ENCODE data around the gene POTEJ.
"Not testable (repeated sequence)": the region's sequence is repeated elsewhere in the genome, so short reads cannot be mapped to it uniquely, and the experiment has no call there.

POTEJ gene

DNA sequence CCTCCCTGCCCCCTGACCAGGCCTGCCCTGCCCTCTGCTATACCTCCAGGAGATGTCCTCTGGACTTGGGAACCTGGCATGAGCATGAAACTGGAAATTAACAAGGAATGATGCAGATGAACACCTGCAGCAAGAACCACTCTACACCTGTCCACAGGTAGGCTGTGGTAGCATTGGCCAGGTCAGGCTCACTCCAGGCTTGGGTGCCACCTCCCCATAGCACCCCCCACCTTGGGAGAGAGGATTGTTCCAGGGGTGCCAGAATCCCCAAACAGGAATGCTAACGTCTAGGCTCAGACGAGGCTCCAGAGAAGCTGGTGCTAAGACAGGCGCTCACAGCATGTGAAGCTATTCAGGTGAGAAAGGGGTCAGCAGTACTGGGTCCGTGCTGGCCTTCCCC is 17.2 kb upstream of the POTEJ start:
- not testable (repeated sequence) for H3K9me3 Mint-ChIP-seq; H3K36me3 Mint-ChIP-seq (ENCODE audit: low read depth); H3K27me3 Mint-ChIP-seq (ENCODE audit: low read depth); H3K4me1 Mint-ChIP-seq (ENCODE audit: low read depth); H3K27ac Mint-ChIP-seq; H3K4me3 Mint-ChIP-seq

DNA sequence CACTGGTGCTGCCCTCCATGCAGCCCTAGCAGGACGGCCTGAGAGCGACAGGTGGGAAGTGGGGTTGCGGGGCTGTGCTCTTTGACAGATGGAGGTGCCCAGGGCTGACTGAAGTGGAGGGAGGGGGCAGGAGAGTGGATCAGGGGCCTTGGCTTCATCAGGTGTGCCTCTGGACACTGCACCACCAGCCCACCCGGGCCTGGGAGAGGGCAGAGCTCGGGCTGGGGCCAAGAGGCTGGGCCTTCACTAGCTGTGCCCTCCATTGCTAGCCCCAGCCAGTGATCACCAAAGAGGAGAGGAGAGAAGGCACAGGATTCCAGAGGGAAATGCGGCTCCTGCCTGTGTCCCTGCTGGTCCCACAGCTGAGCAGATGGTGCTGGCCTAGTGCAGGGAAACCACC is 14.5 kb upstream of the POTEJ start:
- not testable (repeated sequence) for H3K9me3 Mint-ChIP-seq; H3K4me3 Mint-ChIP-seq; H3K4me1 Mint-ChIP-seq (ENCODE audit: low read depth); H3K27ac Mint-ChIP-seq; H3K36me3 Mint-ChIP-seq (ENCODE audit: low read depth); H3K27me3 Mint-ChIP-seq (ENCODE audit: low read depth)

DNA sequence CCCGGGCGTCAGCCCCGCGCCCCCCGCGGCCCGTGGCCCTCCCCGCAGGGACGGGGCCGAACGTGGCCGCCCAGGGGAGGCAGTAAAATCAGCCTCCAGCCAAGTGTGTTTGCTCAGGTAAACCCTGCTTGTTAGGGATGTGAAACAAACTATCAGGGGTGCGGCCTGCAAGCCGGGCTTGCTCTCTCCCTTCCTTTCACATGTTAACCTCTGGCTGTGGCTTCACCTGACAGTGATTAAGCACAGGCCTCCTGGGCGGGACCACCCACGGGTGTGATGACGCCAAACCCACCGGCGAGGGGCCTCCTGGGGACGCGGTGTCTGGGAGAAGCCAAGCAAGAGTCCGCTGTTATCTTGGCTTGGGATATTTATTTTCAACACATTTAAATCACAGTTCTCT is 13.2 kb upstream of the POTEJ start:
- not testable (repeated sequence) for H3K27ac Mint-ChIP-seq; H3K4me1 Mint-ChIP-seq (ENCODE audit: low read depth); H3K4me3 Mint-ChIP-seq; H3K27me3 Mint-ChIP-seq (ENCODE audit: low read depth); H3K9me3 Mint-ChIP-seq; H3K36me3 Mint-ChIP-seq (ENCODE audit: low read depth)

DNA sequence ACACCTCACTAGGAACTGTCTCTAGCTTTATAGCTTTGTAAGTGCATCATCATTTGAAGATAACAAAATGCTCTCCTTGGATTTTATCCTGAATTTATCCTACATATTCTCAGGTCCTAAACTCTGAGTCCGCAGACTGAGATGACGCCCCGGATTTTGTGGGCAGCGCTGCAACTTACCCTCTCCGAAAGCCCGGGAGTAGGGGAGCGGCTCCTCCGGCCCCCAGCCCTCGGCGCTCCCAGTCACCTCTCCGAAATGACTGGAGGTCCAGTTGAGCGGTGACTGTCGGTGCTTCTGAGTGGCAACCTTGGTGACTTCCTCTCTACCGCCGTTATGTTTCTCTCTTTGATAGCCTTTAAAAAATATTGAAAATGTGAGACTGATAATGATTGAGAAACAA is 12.8 kb upstream of the POTEJ start:
- not testable (repeated sequence) for H3K27me3 Mint-ChIP-seq (ENCODE audit: low read depth); H3K9me3 Mint-ChIP-seq; H3K36me3 Mint-ChIP-seq (ENCODE audit: low read depth); H3K4me1 Mint-ChIP-seq (ENCODE audit: low read depth); H3K4me3 Mint-ChIP-seq; H3K27ac Mint-ChIP-seq

DNA sequence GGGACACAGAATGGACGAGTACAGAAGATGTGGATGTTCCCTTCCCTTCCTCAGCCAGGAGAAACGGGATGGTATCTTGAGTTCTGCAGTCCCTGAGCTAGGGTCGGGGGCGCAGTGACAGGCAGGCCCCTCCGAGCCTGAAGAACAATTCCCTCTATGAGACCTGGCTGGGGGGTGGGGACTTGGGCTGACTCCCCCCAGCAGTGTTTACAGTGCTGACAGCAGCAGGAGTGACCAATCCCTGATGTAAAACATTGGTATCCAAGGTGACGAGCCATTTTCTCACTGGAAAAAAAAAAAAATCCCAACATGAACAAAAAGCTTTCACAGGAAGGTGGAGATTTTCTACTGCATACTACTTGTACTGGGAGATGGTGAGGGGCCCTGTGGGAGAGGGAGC is 11.8 kb upstream of the POTEJ start, which contains the start of gene CFC1:
TSS of gene CFC1 (minus strand) at position 183 of the 400 bp plus-strand sequence. CDS start 288 bp downstream, outside the sequence.
- not testable (repeated sequence) for H3K27me3 Mint-ChIP-seq (ENCODE audit: low read depth); H3K4me1 Mint-ChIP-seq (ENCODE audit: low read depth); H3K36me3 Mint-ChIP-seq (ENCODE audit: low read depth); H3K27ac Mint-ChIP-seq; H3K9me3 Mint-ChIP-seq; H3K4me3 Mint-ChIP-seq

DNA sequence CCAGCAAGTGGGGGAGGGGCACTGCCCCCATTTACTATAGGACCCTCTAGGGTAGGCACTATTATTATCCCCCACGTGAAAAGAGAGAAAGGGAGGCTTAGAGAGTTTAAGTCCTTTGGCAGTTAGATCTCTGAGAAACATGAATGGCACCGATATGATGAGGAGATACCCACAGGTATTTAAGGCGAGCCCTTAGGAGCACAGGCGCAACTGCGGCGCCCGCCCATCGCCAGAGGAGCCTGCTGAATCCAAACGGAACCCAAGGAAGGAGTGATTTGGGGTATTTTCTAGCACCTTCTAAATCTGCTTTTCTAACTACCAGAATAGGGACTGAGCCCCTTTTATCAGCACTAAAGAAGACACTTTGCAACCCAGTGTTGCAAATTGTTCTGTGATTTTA is 11.3 kb upstream of the POTEJ start:
- not testable (repeated sequence) for H3K4me3 Mint-ChIP-seq; H3K27me3 Mint-ChIP-seq (ENCODE audit: low read depth); H3K4me1 Mint-ChIP-seq (ENCODE audit: low read depth); H3K36me3 Mint-ChIP-seq (ENCODE audit: low read depth); H3K9me3 Mint-ChIP-seq; H3K27ac Mint-ChIP-seq

DNA sequence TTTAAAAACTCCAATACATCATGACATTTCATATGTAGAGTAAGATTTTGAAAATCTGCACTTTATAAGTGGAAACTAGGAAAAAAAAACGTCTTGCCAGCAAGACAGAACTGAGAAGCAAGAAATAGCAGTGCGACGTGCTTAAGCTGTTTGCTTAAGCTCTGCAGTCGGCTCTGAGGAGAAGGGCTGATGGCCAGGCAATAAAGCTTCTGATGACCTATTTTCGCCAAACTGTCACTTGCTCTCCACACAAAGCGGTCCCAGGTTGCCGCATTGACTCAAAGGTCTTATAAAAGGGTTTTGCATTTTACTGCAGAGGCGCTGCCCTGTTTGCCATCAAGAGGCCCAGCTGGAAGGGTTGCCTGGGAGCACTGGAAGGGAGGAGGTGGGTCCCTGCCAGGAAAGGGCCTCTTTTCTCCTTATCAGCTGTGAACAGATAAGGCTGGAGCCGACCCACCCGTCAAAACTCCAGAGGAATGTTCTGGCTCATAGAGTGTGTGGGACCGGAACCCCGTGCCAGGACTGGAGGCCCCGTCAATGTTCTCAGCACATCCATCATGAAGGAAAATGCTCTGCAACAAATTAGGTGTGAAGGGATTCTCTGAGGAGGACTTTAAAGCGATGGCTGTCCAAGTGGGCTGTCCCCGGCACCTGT is 9.5 kb upstream of the POTEJ start:
- not testable (repeated sequence) for H3K4me3 Mint-ChIP-seq; H3K27ac Mint-ChIP-seq; H3K27me3 Mint-ChIP-seq (ENCODE audit: low read depth); H3K9me3 Mint-ChIP-seq; H3K36me3 Mint-ChIP-seq (ENCODE audit: low read depth); H3K4me1 Mint-ChIP-seq (ENCODE audit: low read depth)

DNA sequence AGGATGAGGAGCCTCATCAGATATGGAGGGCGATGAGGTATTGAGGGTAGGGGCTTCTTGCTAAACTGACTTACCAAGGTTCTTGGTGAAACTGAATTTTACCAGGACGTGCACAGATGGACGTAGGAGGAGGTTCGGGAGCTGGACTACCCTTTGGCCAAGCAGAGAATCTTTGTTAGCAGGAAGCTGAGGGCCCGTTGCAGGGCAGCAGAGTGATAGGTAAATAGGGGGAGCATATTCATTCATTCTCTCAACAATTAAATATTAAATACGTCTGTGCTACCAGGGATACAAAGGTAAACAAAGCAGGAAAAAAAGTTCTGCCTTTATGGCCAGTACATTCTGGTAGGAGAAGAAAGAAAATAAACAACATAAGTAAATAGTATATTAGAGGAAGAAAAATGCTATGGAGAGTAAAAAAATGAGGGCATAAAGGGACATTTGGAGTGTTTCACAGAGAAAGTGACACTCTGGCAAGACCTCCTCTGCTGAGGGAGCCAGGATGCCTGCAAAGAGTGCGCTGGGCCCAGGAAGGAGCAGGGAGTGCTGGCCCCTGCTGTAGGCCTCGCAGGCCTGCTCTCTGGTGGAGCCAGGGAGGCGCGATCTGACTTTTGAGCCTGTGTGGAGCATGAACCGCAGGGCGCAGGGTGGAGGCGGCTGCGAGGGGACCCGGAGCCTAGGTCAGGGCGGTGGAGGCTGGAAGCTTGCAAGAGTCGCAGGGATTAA is 2.8 kb upstream of the POTEJ start:
- H3K27me3 Mint-ChIP-seq (ENCODE audit: low read depth); H3K4me3 Mint-ChIP-seq; H3K36me3 Mint-ChIP-seq (ENCODE audit: low read depth); H3K27ac Mint-ChIP-seq; H3K4me1 Mint-ChIP-seq (ENCODE audit: low read depth); H3K9me3 Mint-ChIP-seq: not testable (repeated sequence)

DNA sequence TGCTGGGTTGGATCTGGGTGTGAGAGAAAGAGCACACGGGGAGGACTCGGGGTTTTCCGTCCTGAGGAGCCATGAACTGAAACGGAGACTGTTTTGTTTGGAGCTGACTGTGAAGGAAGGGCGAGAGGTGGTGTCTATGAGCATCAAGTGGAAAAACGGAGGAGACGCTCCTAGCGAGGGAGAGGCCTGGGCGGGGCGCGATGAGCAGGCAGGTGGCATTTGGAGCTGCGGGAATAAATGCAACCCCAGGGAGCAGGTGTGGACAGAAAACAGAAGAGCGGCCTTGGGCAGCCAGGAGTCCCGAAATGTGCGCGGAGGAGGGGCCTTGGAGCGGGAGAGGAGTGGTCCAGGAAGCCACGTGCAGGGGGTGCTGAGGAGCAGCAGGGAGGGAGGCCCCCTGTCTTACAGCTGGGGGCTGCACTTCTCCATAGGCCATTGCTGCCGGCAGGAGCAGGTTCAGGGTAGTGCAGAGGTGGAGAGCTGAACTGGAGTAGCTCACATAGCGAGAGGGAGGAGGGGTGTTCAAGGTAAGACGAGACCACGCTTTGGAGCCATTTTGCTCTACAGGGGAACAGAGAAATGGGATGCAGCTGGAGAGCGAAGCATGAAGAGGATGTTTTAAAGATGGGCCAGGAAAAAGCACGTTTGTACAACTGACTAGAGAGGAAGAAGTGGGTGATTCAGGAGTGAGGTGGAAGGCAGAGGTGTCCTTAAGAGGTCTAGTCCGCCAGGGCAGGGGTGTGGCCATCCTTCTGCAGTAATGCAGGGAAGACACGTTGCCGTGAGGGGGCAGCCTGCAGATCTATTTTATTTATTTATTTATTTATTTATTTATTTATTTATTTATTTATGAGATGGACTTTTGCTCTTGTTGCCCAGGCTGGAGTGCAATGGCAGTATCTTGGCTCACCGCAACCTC is 2.0 kb upstream of the POTEJ start:
- H3K4me3 Mint-ChIP-seq; H3K27ac Mint-ChIP-seq; H3K9me3 Mint-ChIP-seq; H3K4me1 Mint-ChIP-seq (ENCODE audit: low read depth); H3K27me3 Mint-ChIP-seq (ENCODE audit: low read depth); H3K36me3 Mint-ChIP-seq (ENCODE audit: low read depth): not testable (repeated sequence)

DNA sequence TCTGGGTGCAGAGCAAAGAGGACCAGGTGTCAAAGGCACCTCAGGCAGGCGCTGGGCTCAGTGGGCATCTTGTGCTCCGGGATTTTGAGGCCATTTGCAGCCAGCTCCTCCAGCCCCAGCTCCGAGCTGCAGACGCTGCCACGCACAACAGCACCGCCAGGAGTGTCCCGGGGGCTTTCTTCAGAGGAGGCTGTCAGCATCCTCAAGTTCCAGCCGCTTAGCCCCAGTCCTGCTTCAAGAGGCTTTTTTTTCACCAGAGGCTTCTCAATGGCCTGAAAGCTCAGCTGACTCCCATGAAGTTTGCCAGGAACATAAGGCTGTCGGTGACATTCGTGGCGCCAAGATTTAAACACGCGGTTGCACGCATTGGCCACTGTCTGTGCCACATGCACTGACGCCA is 754 bp upstream of the POTEJ start:
- H3K9me3 Mint-ChIP-seq; H3K27me3 Mint-ChIP-seq (ENCODE audit: low read depth); H3K4me1 Mint-ChIP-seq (ENCODE audit: low read depth); H3K36me3 Mint-ChIP-seq (ENCODE audit: low read depth); H3K27ac Mint-ChIP-seq; H3K4me3 Mint-ChIP-seq: not testable (repeated sequence)

DNA sequence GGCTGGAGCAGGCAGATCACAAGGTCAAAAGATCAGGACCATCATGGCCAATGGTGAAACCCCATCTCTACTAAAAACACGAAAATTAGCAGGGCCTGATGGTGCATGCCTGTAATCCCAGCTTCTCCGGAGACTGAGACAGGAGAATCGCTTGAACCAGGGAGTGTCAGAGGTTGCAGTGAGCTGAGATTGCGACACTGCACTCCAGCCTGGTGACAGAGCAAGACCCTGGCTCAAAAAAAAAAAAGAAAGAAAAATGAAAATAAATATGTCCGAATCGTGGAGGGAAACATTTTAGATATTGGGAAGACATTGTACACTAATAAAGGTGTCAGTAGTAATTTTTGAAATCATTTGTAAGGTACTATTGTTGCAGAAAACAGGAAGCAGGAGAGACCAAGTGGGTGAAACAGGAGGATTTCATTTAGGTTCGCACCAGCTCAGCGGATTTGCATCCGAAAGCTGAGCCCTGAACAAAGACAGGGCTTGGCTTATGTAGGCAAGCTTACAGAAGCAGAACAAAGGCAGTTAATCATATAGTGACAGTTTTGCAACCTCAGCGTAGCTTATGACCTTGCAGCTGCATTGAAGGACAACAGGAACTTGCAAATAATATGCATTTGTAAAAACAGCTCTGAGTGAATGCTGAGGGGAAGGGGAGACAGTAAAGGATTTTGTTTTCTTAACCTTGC is 17.7 kb downstream of the POTEJ start:
- not testable (repeated sequence) for H3K27ac Mint-ChIP-seq; H3K4me3 Mint-ChIP-seq; H3K27me3 Mint-ChIP-seq (ENCODE audit: low read depth); H3K9me3 Mint-ChIP-seq; H3K36me3 Mint-ChIP-seq (ENCODE audit: low read depth); H3K4me1 Mint-ChIP-seq (ENCODE audit: low read depth)

DNA sequence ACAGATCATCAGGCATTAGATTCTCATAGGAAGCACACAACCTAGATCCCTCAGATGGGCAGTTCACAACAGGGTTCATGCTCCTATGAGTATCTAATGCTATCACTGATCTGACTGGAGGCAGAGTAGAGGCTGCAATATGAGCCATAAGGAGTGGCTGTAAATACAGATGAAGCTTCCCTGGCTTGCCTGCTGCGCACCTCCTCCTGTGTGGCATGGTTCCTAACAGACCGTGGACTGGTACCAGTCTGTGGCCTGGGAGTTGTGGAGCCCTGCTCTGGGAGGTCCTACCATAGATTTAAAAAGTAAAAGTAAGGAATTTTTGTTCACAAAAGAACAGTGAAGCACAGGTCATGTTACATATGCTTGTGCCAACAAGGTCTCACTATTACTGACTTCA is 27.7 kb downstream of the POTEJ start:
- not testable (repeated sequence) for H3K27ac Mint-ChIP-seq; H3K36me3 Mint-ChIP-seq (ENCODE audit: low read depth); H3K27me3 Mint-ChIP-seq (ENCODE audit: low read depth); H3K4me3 Mint-ChIP-seq; H3K9me3 Mint-ChIP-seq; H3K4me1 Mint-ChIP-seq (ENCODE audit: low read depth)

DNA sequence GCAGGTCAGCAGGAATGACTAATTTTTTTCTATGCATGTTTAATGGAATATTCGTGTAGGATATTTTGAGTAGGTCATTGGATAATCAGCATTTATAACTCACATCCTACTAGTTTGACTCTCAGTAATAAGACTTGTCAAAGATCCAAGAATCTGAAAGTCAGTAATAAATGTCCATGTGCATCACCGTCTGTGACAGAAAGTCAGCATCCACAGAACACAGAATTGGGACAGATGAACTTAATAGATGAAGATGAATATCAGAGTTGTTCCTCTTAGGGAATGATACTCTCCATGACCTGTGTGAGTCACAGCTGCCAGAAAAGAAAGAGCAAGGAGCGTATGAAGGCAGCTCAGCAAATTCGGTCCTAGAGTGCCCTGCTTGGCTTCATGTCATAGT is 30.4 kb downstream of the POTEJ start:
- H3K4me1 Mint-ChIP-seq (ENCODE audit: low read depth); H3K27ac Mint-ChIP-seq; H3K27me3 Mint-ChIP-seq (ENCODE audit: low read depth); H3K9me3 Mint-ChIP-seq; H3K36me3 Mint-ChIP-seq (ENCODE audit: low read depth); H3K4me3 Mint-ChIP-seq: not testable (repeated sequence)

DNA sequence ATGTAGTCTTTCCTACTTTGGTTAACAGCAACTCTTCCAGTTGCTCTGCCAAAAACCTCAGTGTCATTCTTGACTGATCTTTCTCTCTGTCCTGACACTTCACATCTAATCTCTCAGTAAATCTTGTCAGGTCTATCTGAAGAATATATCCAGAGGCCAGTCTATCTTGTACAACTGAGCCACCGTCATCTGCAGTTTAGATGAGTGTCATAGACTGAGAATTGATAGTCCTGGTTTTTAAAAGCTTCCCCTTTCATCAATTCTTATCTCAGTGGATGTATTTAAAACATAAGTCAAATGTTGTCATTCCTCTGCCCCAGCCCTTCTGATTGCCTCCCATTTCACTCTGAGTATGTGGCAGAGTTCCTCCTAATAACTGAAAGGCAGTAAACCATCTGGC is 38.0 kb downstream of the POTEJ start:
- not testable (repeated sequence) for H3K4me3 Mint-ChIP-seq; H3K27ac Mint-ChIP-seq; H3K4me1 Mint-ChIP-seq (ENCODE audit: low read depth); H3K27me3 Mint-ChIP-seq (ENCODE audit: low read depth); H3K36me3 Mint-ChIP-seq (ENCODE audit: low read depth); H3K9me3 Mint-ChIP-seq

DNA sequence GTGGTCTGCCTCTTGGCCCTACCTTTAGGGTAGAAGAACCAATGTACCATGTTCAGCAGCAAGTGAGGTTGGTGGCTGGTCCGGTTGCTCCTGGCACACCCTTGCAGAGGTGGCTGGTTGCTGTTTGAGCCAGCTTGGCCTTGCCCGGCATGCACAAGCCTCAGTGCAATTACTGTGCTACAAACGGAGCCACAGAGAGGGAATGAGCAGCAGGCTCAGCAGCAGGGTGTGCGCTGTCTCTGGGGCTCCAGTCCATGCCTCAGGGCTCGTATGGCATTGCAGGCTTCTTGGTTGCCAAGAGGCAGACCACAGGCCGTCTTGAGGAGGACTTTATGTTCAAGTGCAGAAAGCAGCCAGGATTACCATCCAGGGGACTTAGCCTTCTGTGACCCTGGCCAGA is 53.3 kb downstream of the POTEJ start:
- not testable (repeated sequence) for H3K9me3 Mint-ChIP-seq; H3K4me1 Mint-ChIP-seq (ENCODE audit: low read depth); H3K27me3 Mint-ChIP-seq (ENCODE audit: low read depth); H3K36me3 Mint-ChIP-seq (ENCODE audit: low read depth); H3K4me3 Mint-ChIP-seq; H3K27ac Mint-ChIP-seq
